Measurements from ENCODE around the gene SCAMP2. TPM values are rescaled to one million over a fixed set of nuclear protein-coding genes. Genes with fewer than 3 reads are reported as not detected.
"Not testable (repeated sequence)": the region's sequence is repeated elsewhere in the genome, so short reads cannot be mapped to it uniquely, and the experiment has no call there.

SCAMP2 gene
- total and polyA plus RNA-seq, 8 donors = 21.4 to 49.0 (median 33.8) TPM

GRCh38 chr15:74889390-74889882 lies 16.3 kb upstream of the SCAMP2 start:
- no peak for TF ChIP-seq CTCF (IDR thresholded peaks at IDR 0.05)
- FAIRE-seq = no peak

GRCh38 chr15:74888716-74889115 lies 15.6 kb upstream of the SCAMP2 start:
- intact Hi-C loops (cut with DNase I) = no loop called here
- Histone ChIP-seq H3K9me3 (no peaks in the 10 kb centered on the region), H3K4me3 (no peak overlapping the region), H3K27me3 (no peaks in the 10 kb centered on the region), H3K27ac (no peak overlapping the region), H3K4me1 (peaks cover 0 to 23% (median 4%) of the 10 kb centered on the region in 3 donors), H3K36me3 (no peaks in the 10 kb centered on the region)
- TF ChIP-seq CTCF (IDR thresholded peaks at IDR 0.05) = no peak
- no peak for FAIRE-seq
- 91 to 95% methylated on average over 4 of the region's 4 CpGs for WGBS, 2 donors
- no peak for DNase-seq
- no peak for ATAC-seq

More at GRCh38 chr15:74889390-74889882, 16.3 kb upstream of the SCAMP2 start:
- H3K36me3 ChIP-seq = no peaks in the 10 kb centered on the region
- peak overlapping the region; percentile 70 to 95 (median 84) for H3K4me3 ChIP-seq
- intact Hi-C loops (cut with DNase I) = no loop called here
- DNase-seq (peak in 1 of 6 donors; percentile 23), ATAC-seq (peak; percentile 9 to 28 (median 18))
- H3K27ac ChIP-seq = peak overlapping the region in 3 of 4 donors; percentile 39 to 81 (median 75)
- no peaks in the 10 kb centered on the region for H3K27me3 ChIP-seq
- WGBS, 2 donors = 49 to 52% methylated on average over 8 of the region's 8 CpGs
- H3K4me1 ChIP-seq = peaks cover 0 to 23% (median 4%) of the 10 kb centered on the region in 3 donors
- H3K9me3 ChIP-seq = no peaks in the 10 kb centered on the region

- H3K9me3 ChIP-seq; DNase-seq; H3K27ac ChIP-seq; FAIRE-seq; H3K4me3 ChIP-seq; ATAC-seq; H3K27me3 ChIP-seq; intact Hi-C loops (cut with DNase I); H3K36me3 ChIP-seq: not testable (repeated sequence)
- H3K4me1 ChIP-seq = peaks cover 0 to 22% (median 4%) of the 10 kb centered on the region in 3 donors
- 75 to 88% methylated on average over 6 to 8 of the region's 10 CpGs for WGBS, 2 donors
Measured at GRCh38 chr15:74887537-74888193, 14.5 kb upstream of the SCAMP2 start.

- Histone ChIP-seq H3K9me3 (no peaks in the 10 kb centered on the region), H3K36me3 (no peaks in the 10 kb centered on the region), H3K4me3 (no peak overlapping the region), H3K27me3 (no peaks in the 10 kb centered on the region), H3K27ac (no peak overlapping the region), H3K4me1 (peaks cover 0 to under 1% (median 0%) of the 10 kb centered on the region in 3 donors)
- intact Hi-C loops (cut with DNase I) = no loop called here
- 67 to 70% methylated on average over 5 of the region's 5 CpGs for WGBS, 2 donors
- no peak for TF ChIP-seq CTCF (IDR thresholded peaks at IDR 0.05)
- no peak for ATAC-seq
- no peak for FAIRE-seq
- DNase-seq = no peak
Measured at GRCh38 chr15:74885461-74885860, 12.3 kb upstream of the SCAMP2 start.

- H3K27ac ChIP-seq = no peak overlapping the region
- intact Hi-C loops (cut with DNase I) = no loop called here
- DNase-seq (no peak), ATAC-seq (no peak), FAIRE-seq (no peak)
- no peak for TF ChIP-seq CTCF (IDR thresholded peaks at IDR 0.05)
- WGBS, 2 donors = 87 to 96% methylated on average over 4 of the region's 4 CpGs
- no peaks in the 10 kb centered on the region for H3K4me1 ChIP-seq
- H3K9me3 ChIP-seq = no peaks in the 10 kb centered on the region
- no peaks in the 10 kb centered on the region for H3K27me3 ChIP-seq
- no peaks in the 10 kb centered on the region for H3K36me3 ChIP-seq
- H3K4me3 ChIP-seq = no peak overlapping the region
Measured at GRCh38 chr15:74884428-74885223, 11.5 kb upstream of the SCAMP2 start.

All from pancreas (tissue), 10 donors.